Activated naive CD8-positive, alpha-beta T cell treated with anti-CD3 and anti-CD28 coated beads, Interleukin-2, amount 10 ng/mL, durations not matched to agents 7 days and 5 days (primary cell): ENCODE measurements around the gene ENO2. TPM values are rescaled to one million over a fixed set of nuclear protein-coding genes. Genes with fewer than 3 reads are reported as not detected.
"Not testable (repeated sequence)": the region's sequence is repeated elsewhere in the genome, so short reads cannot be mapped to it uniquely, and the experiment has no call there.

Experiments
- ATAC-seq: fragments of 150-1000 bp; cut with Tn5 transposase; one replicate; pipeline ENCODE4 v1.10.0; 2021; ENCODE audit warnings: low read depth, moderate library complexity
- POLR2A ChIA-PET: fragments of 350-600 bp; sonication (Branson Sonifier 250); formaldehyde crosslinking; loops from one replicate; lab custom pipeline; 2021; ENCODE audit warnings: antibody characterized with exemption; lab: Charles Lee
- DNase-seq: peaks from one replicate; pipeline ENCODE4 v3.0.0; 2021
- H3K27ac Mint-ChIP-seq: one replicate; pipeline ENCODE4 v1.8.0; 2022; ENCODE audit warnings: mild to moderate bottlenecking, mixed read lengths
- H3K27me3 Mint-ChIP-seq: one replicate; pipeline ENCODE4 v1.8.0; 2022; ENCODE audit warnings: mild to moderate bottlenecking, moderate library complexity, mixed read lengths
- H3K36me3 Mint-ChIP-seq: one replicate; pipeline ENCODE4 v1.8.0; 2021; ENCODE audit warnings: mild to moderate bottlenecking, mixed read lengths
- H3K4me1 Mint-ChIP-seq: one replicate; pipeline ENCODE4 v1.8.0; 2021; ENCODE audit warnings: mixed read lengths
- H3K4me3 Mint-ChIP-seq: one replicate; pipeline ENCODE4 v1.8.0; 2022; ENCODE audit warnings: mild to moderate bottlenecking, moderate library complexity, mixed read lengths
- H3K9me3 Mint-ChIP-seq: one replicate; pipeline ENCODE4 v1.8.0; 2021; ENCODE audit warnings: mixed read lengths
- total RNA-seq, 2 experiments: library from RNA; stranded (reverse); gene quantifications; one replicate each; pipeline ENCODE4 v1.2.3, GENCODE V29; 2021

ENO2 gene
- total RNA-seq, 2 experiments from 2014 or later: 231 to 242 TPM

- Mint-ChIP-seq H3K4me1 (peaks cover 48% of the 10 kb centered on the region), H3K27me3 (no peaks in the 10 kb centered on the region), H3K36me3 (peaks cover 37% of the 10 kb centered on the region), H3K27ac (peak overlapping the region; percentile 93), H3K4me3 (peak overlapping the region; percentile 94), H3K9me3 (no peaks in the 10 kb centered on the region)
- ATAC-seq (peak; percentile 27), DNase-seq (peak; percentile 95)
- POLR2A ChIA-PET: interaction anchor here (0.6 to 4.7 kb wide), 28 partner anchors 10 to 409 kb away, joined by 3 to 78 read pairs (median 5); partner anchors contain the start of genes C12orf57, CDCA3, COPS7A and ENO2
These were observed 42.0 kb upstream of the ENO2 start for GRCh38 chr12:6872073-6873048.

- Mint-ChIP-seq H3K27me3 (no peaks in the 10 kb centered on the region), H3K27ac (peak within 1 kb of the TSS; percentile 93), H3K9me3 (no peaks in the 10 kb centered on the region), H3K4me3 (peak within 1 kb of the TSS; percentile 94), H3K4me1 (peaks cover 48% of the 10 kb centered on the region), H3K36me3 (peaks cover 32% of the 10 kb centered on the region)
- POLR2A ChIA-PET: interaction anchor here (0.6 to 4.7 kb wide), 28 partner anchors 9 to 410 kb away, joined by 3 to 78 read pairs (median 5); partner anchors contain the start of genes C12orf57, CDCA3, COPS7A and ENO2
- ATAC-seq (peak; percentile 78), DNase-seq (peak; percentile 100)
These were observed 41.0 kb upstream of the ENO2 start, which contains the start of gene SPSB2 for GRCh38 chr12:6873094-6874014. Gene SPSB2, minus strand, starts transcription at chr12:6873303. Its CDS starts 402 bp downstream, at chr12:6872901.

GRCh38 chr12:6874015-6874368, 40.4 kb upstream of the ENO2 start:
- DNase-seq, ATAC-seq, H3K9me3 Mint-ChIP-seq, H3K27me3 Mint-ChIP-seq: not testable (repeated sequence)
- peak overlapping the region; percentile 94 for H3K4me3 Mint-ChIP-seq
- POLR2A ChIA-PET: interaction anchor here (0.6 to 4.7 kb wide), 8 partner anchors 18 to 323 kb away, joined by 3 to 78 read pairs (median 26); partner anchors contain the start of genes C12orf57, CDCA3, LRRC23 and PTPN6
- peaks cover 44% of the 10 kb centered on the region for H3K4me1 Mint-ChIP-seq
- peak overlapping the region; percentile 89 for H3K27ac Mint-ChIP-seq
- H3K36me3 Mint-ChIP-seq: peaks cover 26% of the 10 kb centered on the region

- not testable (repeated sequence) for H3K27ac Mint-ChIP-seq, H3K27me3 Mint-ChIP-seq, H3K9me3 Mint-ChIP-seq, ATAC-seq, H3K4me1 Mint-ChIP-seq, DNase-seq, H3K4me3 Mint-ChIP-seq
- peaks cover 15% of the 10 kb centered on the region for H3K36me3 Mint-ChIP-seq
- POLR2A ChIA-PET: interaction anchor here (3.4 kb wide), 1 partner anchor 11 kb away, joined by 14 read pairs; no protein-coding TSS in a partner anchor
These were observed 34.6 kb upstream of the ENO2 start for GRCh38 chr12:6879824-6880223.

GRCh38 chr12:6883252-6883651, 31.1 kb upstream of the ENO2 start:
- Mint-ChIP-seq H3K4me1 (peaks cover under 1% of the 10 kb centered on the region), H3K27me3 (no peaks in the 10 kb centered on the region), H3K9me3 (no peaks in the 10 kb centered on the region), H3K4me3 (no peak overlapping the region), H3K36me3 (peaks cover 9% of the 10 kb centered on the region), H3K27ac (no peak overlapping the region)
- POLR2A ChIA-PET: interaction anchor here (0.6 kb wide), 1 partner anchor 48 kb away, joined by 3 read pairs; no protein-coding TSS in a partner anchor
- DNase-seq (no peak), ATAC-seq (no peak)

- POLR2A ChIA-PET: interaction anchor here (0.6 kb wide), 2 partner anchors 37 to 48 kb away, joined by 3 read pairs; no protein-coding TSS in a partner anchor
- no peaks in the 10 kb centered on the region for H3K9me3 Mint-ChIP-seq
- no peak for ATAC-seq
These were observed 30.7 kb upstream of the ENO2 start for GRCh38 chr12:6883683-6884082.

GRCh38 chr12:6884539-6884938, 29.8 kb upstream of the ENO2 start:
- Mint-ChIP-seq H3K4me1 (peaks cover 2% of the 10 kb centered on the region), H3K36me3 (peaks cover 9% of the 10 kb centered on the region), H3K4me3 (no peak overlapping the region), H3K27me3 (no peaks in the 10 kb centered on the region), H3K9me3 (no peaks in the 10 kb centered on the region), H3K27ac (no peak overlapping the region)
- POLR2A ChIA-PET: no interaction called here
- ATAC-seq: no peak
- no peak for DNase-seq

More at GRCh38 chr12:6883683-6884082, 30.7 kb upstream of the ENO2 start:
- no peaks in the 10 kb centered on the region for H3K27me3 Mint-ChIP-seq
- no peak overlapping the region for H3K27ac Mint-ChIP-seq
- no peak overlapping the region for H3K4me3 Mint-ChIP-seq
- no peak for DNase-seq
- peaks cover 2% of the 10 kb centered on the region for H3K4me1 Mint-ChIP-seq
- peaks cover 9% of the 10 kb centered on the region for H3K36me3 Mint-ChIP-seq

GRCh38 chr12:6886206-6886999, 28.0 kb upstream of the ENO2 start:
- not testable (repeated sequence) for ATAC-seq, H3K4me3 Mint-ChIP-seq, H3K27me3 Mint-ChIP-seq, H3K4me1 Mint-ChIP-seq, H3K9me3 Mint-ChIP-seq, H3K27ac Mint-ChIP-seq, H3K36me3 Mint-ChIP-seq, DNase-seq
- POLR2A ChIA-PET: interaction anchor here (1.1 kb wide), 1 partner anchor 18 kb away, joined by 3 read pairs; no protein-coding TSS in a partner anchor

- Mint-ChIP-seq H3K27ac (no peak overlapping the region), H3K36me3 (peaks cover 7% of the 10 kb centered on the region), H3K9me3 (no peaks in the 10 kb centered on the region), H3K4me1 (peaks cover 15% of the 10 kb centered on the region), H3K27me3 (no peaks in the 10 kb centered on the region), H3K4me3 (no peak overlapping the region)
- no peak for DNase-seq
- no peak for ATAC-seq
- POLR2A ChIA-PET: interaction anchor here (0.8 kb wide), 1 partner anchor 18 kb away, joined by 3 read pairs; no protein-coding TSS in a partner anchor
These were observed 26.9 kb upstream of the ENO2 start for GRCh38 chr12:6887460-6887859.

GRCh38 chr12:6888360-6888759, 26.0 kb upstream of the ENO2 start:
- DNase-seq: no peak
- Mint-ChIP-seq H3K27ac (no peak overlapping the region), H3K4me3 (no peak overlapping the region)

GRCh38 chr12:6888794-6889193, 25.6 kb upstream of the ENO2 start:
- H3K27ac Mint-ChIP-seq, H3K9me3 Mint-ChIP-seq, H3K36me3 Mint-ChIP-seq, ATAC-seq, H3K27me3 Mint-ChIP-seq, POLR2A ChIA-PET, DNase-seq, H3K4me3 Mint-ChIP-seq: not testable (repeated sequence)
- H3K4me1 Mint-ChIP-seq: peaks cover 17% of the 10 kb centered on the region

More at GRCh38 chr12:6888360-6888759, 26.0 kb upstream of the ENO2 start:
- Mint-ChIP-seq H3K27me3 (no peaks in the 10 kb centered on the region), H3K4me1 (peaks cover 17% of the 10 kb centered on the region), H3K9me3 (no peaks in the 10 kb centered on the region), H3K36me3 (peaks cover 5% of the 10 kb centered on the region)
- no peak for ATAC-seq
- POLR2A ChIA-PET: no interaction called here
